A204.1 (cell line): Measurements from ENCODE around the gene HAUS1.
A peak's percentile ranks its signal among the peaks of the same experiment; 100 is the strongest.
"Not testable (repeated sequence)": the region's sequence is repeated elsewhere in the genome, so short reads cannot be mapped to it uniquely, and the experiment has no call there.

Experiments
- FAIRE-seq: peaks from 2 replicates; lab custom pipeline; 2012; peaks lifted over from hg19 to GRCh38; lab: Jason Lieb, UNC

Gene HAUS1, protein sequence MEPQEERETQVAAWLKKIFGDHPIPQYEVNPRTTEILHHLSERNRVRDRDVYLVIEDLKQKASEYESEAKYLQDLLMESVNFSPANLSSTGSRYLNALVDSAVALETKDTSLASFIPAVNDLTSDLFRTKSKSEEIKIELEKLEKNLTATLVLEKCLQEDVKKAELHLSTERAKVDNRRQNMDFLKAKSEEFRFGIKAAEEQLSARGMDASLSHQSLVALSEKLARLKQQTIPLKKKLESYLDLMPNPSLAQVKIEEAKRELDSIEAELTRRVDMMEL

DNA sequence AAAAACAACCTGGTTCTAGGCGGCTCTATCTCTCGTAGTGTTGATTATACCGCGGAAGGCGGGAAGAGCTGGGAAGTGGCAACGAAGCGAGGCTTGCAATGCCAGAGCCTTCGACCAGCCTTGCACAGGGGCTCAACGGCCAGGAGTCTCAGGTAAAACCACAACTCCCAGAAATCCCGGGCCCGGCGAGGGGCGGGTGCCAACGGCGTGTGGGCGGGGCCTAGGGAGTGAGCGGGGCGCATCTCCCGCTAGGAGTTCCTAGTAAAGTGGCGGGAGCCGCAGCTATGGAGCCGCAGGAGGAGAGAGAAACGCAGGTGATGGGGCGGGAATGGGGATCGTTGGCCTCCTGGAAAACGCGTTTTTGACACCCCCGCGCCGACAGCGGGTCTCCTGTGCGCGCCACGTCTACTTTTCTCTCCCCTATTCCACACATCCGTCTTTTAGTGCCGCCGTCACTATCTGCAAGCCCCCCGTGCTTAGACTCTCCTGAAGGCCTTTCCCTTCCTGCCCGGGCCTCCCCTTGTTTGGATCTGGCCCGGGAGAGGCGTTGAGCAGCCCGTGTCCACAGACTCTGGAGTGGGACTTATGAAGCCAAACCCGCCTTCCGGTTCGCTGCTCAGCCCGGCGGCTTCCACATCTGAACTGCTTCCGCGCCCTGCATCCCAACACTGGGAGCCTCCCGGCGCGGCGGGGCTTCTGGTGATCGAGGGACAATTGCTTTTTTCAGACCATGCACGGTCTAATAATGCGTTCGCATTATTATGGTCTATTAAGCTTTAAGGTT is at the start of gene HAUS1:
TSS of gene HAUS1 (plus strand) at position 258 of the 784 bp plus-strand sequence. CDS start at position 285, 27 bp downstream.
- peak; percentile 59 for FAIRE-seq

DNA sequence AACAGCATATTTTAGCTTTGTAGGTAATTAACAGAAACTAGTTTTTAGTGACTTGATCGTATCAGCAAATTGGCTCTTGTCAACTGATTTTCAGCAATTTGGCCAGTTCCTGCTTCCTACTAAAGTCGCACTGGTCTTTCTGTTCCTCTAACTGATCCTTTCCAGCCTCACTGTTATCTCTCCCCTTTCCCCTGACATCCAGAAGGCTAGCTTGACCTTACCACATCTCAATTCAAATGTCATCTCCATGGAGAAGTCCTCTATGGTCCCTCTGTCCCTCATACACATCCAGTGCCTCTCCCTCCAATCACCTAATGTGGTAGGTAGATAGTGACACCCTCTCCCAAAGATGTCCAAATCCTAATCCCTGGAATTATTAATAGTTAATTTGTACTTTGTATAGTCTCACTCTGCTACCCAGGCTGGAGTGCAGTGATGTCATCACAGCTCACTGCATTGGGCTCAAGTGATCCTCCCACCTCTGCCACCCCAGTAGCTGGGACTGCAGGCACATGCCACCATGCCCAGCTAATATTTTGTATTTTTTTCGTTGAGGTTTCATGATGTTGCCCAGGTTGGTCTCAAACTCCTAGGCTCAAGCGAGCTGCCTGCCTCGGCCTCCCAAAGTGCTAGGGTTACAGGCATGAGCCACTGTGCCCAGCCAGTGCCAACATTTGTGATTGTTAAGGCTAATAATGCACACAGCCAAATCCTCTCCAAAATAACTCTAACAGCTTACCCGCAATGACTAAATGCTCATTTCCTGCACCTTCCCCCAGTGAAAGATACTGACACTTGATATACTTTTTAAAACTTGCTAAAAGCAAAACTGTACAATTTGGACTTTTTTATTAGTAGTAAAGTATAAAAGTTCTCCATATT is 49.0 kb upstream of the HAUS1 start:
- no peak for FAIRE-seq

DNA sequence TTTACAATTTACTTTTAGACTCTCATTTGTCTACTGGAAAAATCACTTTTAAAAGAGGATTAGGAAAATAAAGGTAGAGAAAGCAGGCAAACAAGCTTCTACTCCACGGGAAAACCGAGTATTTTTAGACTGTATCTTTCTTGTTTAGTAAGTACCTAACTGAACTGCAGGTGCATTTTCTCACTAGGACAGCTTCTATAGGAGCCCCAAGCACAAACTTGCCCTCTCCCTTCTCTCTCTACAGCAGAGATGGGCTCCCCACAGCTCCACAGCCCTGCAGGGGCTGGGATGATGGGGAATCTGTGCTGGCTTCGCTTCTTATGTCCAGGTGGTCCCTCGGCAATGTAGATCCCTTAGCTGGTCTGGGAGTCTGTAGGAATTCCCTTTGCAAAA is 48.4 kb upstream of the HAUS1 start:
- FAIRE-seq, result no peak

DNA sequence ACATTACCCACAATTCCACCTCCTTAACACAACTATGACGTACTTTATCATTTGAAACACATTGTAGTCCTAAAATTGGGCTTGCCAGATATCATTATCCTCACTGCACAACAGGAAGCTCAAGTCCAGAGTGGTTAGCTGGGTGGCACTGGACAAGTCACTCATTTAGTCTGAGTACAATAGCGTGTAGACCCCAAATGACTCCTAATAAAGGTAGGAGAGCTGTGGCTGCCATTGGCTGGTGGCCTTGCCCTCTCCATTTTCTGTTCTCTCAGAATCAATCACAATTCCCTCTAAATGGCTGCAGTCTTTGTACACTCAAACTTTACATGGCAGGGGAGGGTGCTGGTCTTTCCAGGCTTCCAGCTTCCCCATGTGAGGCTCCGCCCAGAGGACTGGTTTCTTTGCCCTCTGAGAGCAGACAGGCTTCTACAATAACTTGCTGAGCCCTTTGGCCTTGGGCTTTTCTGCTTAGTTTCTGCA is 43.8 kb upstream of the HAUS1 start:
- no peak for FAIRE-seq

DNA sequence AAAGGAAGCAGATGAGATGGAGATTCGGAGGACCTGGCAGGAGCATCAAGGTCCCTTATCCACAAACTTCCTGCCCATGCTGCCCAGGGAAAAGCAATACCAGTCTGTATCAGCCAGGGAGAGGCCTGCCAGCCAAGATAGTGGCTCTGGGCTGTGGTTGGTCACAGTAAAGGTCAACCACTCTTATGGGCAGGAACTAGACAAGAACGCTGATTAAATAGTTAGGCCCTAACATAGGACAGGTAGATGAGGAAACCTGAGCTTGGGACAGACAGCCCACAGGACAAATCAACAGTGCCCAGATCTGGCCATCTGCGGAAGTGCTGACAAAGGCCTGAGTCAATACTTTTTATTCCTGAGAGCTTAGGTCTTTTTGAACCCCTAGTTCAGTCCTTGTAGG is 42.8 kb upstream of the HAUS1 start:
- no peak for FAIRE-seq

DNA sequence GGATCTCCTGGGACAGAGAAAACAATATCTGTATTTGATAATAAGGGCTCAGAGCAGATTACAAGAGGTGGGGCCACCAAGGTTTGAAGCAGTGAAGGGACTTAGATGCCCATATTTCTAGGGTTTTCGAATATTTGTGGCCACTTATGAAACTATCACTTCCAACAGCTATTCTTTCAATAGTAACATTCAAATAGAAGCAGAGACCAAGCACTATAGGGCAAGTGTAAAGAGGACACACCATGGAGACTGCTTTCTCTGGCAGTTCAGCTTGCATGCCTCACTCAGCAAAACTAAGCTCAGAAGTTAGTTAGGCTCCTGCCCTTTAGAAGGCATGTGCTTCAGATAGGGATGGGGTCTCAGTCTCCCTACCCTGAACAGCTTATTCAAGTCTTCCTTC is 42.4 kb upstream of the HAUS1 start:
- no peak for FAIRE-seq

DNA sequence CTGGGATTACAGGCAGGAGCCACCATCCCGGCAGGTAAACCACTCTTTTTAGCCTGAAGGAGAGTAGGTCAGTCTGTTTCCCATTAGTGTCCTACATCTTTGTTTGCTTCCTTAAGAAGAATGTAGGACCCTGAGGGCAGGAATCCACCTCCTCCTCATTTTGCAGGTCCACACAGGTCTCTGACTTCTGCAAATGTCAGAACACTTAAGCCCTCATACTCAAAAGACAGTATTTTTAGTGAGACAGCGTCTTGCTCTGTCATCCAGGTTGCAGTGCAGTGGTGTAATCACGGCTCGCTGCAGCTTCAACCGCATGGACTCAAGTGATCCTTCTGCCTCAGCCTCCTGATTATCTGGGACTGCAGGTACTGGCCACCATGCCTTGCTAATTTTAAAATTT is 41.4 kb upstream of the HAUS1 start:
- no peak for FAIRE-seq

DNA sequence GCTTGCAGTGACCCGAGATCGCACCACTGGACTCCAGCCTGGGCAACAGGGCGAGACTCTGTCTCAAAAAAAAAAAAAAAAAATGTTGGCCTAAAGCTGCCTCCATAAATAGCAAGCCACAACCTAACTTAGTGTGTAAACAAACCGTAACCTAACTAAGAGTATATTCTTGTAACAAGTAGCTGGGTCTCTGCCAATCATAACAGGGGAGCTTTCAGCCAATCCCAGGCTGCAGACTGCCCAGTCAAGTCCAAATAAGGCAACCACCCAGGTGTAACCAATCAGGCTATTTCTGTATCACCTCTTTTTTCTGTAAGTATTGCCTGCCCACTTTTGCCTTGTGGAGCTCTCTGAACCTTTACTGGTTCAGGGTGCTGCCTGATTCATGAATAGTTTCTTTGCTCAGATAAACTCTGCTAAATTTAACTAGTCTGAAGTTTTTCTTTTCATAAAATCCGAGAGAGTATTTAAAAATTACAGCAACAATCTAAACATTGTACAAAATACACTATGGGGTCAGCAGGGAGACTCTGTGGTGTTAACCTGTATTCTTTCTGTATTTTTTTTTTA is 36.7 kb upstream of the HAUS1 start:
- no peak for FAIRE-seq

DNA sequence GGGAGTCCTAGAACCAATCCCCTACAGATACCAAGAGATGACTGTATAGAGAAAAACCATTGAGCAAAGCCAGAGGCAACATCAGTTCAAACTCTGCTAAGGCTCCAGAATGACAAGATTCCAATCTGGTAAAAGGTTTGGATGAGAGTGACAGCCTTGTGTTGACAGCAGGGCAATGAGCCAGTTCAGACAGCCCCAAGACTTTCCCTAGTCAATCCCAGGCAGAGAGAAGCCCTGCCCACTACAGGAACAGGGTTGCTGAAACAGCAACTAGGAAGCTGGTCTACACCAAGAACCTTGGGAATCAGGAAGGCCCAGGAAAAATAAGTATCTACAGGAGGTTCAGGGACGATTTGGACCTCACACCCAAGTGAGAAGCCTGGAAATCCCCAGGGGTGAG is 35.4 kb upstream of the HAUS1 start:
- no peak for FAIRE-seq

DNA sequence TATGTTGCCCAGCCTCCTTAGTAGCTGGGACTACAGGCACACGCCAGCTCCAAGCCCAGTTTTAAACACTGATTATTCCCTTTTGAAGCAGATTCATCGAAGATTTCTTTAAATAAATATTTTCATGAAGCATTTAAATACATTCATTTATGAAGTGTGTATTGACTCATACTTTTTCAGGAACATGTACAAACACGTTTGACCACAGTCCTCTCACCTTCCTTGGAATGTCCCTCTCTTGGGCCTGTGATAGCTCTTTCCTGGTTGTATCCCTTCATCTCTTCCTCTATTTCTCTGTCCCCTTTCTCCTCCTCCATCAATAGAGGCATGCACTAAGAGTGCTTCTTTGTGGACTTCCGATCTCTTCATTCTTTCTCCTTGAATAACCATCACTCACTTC is 34.7 kb upstream of the HAUS1 start:
- no peak for FAIRE-seq

DNA sequence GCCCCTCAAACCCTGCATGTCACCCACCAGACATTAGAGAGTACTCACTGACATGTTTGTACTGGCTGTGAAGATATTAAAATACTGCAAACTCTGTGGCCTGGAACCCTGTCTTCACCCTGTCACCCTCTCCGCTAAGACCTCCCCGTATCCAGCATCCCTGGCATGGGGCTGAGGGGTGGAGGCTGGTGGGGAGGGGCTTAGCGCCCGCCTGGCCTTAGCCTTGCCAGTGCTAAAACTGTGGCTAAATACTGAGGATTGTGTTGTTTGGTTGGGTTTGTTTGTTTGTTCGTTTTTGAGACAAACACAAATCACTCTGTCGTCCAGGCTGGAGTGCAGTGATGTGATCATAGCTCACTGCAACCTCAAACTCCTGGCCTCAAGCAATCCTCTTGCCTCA is 34.0 kb upstream of the HAUS1 start:
- no peak for FAIRE-seq

DNA sequence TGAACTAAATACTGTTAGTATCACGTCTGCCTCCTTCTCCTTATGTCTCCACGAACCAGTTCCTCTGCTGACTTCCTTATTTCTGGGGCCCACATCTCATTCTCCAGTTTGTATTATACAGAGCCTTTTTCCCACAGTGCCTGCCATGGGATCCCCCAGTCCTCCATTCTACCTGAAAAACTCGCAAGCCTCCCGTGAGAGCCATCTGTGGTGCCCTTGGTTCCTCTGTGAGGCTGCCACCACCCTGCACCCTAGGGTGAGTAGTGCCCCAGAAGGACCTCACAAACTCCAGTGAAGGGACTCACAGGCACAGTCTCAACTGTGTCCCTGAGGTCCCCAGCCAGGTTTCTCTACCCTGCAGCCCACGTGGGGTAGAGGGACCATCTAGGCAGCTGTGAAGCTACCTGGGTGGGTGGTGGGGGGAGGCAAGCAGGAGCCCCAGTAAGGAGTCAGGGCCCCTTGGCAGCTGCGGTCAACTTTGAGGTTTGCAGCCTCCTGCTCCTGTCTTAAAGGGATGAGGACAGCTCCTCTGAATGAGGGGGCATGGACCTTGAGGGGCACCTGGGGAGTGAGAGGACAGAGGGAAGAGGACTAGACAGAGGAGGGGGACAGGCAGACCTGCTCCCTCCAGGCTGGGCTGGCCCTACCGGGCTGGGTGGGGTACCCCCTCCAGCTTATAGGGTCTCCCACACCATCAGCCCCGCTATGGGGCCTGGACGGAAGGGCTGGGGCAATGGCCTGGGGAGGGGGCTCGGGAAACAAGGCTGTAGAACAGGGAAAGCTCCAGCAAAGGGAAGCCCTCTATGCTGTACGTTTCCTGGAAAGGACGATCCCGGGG is 33.2 kb upstream of the HAUS1 start:
- no peak for FAIRE-seq

DNA sequence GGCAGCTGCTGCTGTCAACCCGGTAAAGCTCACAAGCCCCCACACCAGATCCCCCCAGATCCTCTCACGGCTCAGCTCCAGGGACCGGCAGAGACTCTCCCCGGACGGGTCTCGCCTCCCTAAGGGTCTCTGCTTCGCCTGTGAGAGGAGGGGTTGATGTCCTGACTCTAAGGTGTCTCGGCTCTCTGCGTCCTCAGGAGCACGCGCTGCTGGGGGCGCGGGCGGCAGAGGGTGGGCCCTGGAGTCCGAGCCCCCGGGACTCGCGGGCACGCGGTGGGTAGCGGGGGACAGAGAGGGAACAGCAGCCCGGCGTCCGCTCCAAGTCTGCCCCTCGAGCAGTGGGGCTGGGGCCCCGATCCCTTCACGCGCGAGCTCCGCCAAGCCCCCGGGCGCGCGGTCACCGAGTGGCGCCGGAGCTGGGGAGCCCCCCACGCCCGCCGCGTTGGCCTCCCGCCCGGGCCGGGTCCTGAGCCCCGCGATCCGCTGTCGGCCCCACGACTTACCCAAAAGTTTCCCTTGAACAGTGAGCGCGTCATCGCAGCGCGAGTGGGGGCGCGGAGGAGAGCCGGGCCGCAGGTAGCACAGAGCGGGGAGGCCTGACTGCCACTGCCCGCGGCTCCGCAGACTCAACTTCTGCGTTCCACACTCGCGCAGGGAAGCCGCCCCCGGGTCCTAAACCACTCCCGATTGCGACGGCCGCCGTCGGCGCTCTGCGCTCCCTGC is 32.4 kb upstream of the HAUS1 start, which contains the start of gene PSTPIP2:
TSS of gene PSTPIP2 (minus strand) at position 608 of the 723 bp plus-strand sequence. CDS start at position 536, 72 bp downstream.
- FAIRE-seq, result no peak

DNA sequence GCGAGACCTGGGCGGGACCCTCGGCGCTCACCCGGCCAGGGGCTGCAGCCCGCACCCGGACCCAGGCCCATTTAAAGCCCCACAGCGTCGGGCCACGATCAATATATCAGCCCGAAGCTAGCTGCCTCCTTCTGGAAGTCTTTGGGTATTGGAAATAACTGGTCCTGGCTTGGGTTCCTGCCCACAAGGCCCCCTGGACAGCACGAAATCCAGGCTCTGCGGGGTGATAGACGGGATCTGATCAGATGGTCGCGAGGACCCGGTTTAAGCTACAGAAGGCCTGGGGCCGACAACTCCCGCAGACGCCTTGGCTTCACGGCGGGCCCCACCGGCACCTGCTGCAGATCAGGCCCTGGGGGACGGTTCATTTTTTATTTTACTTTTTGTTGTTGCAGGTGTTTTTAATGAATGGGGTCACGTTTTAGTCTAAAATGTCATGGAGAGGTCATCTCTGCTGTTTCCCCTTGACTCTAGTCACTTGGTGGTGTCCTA is 31.8 kb upstream of the HAUS1 start:
- FAIRE-seq, result no peak

DNA sequence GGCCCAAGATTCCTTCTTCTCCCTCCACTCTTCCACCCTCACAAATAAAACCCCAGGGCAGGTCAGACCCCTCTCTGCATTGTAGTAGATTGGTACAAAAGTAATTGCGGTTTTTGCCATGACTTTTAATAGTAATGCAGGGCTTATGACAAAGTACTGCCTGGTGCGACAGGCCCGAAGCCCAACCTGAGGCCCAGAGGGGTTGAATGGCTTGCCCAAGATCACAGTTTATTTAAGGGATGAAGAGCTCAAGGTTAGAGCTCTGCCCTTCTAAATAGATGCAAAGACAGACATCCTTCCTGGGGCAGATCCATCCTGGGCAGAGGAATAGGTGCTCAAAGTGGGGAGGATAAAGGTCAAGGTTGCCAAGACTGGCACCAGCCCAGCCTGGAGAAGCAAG is 31.2 kb upstream of the HAUS1 start:
- no peak for FAIRE-seq

DNA sequence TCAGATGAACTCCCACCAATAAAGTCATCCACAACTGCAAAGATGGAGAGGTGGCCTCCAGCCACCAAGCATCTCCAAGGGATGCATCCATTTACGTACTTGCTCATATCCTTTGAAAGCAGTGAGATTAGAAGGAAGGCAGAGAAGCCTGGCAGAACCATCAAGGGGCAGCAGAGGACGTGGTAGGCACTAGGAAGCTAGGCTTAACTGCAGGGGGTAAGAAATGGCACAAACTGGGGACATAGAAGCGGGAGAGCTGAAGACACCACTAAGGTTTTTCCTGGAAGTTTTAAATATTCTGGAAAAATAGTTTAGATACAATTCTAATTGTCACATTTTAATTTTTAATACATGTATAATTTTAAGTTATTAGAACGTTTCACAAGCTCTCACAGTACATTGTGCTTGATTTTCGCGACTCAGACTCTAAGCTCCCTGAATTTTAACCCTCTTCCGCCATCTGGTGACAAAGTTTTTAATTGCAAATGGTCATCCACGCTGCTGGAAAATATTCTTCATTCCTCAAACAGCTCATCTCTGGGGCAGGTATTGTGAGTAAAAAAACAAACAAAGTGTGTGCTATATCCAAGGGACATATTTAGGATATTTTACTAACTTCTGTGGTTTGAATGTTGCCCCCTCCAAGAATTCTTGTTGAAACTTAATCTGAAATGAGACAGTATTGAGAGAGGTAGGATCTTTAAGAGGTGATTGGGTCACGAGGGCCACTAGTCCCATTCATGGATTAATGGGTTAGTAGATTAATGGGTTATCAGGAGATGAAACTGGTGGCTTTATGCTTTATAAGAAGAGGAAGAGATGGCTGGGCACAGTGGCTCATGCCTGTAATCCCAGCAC is 30.5 kb upstream of the HAUS1 start:
- FAIRE-seq, result peak; percentile 96

DNA sequence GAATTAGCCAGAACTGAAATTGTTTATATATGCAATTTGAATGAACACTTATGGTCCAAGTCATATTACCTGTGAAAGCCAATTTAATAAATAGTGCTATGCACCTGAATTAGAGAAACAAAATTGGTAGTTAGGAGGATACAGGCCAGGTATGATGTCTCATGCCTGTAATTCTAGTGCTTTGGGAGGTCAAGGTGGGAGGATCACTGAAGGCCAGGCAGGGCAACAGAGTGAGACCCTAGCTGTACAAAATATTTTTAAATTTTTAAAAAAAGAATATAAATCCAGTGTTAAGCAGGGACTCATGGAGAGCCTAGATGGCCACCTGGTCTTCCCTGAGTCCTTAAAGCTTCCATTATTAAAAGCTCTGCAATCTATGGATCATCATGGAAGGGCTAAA is 24.8 kb upstream of the HAUS1 start:
- FAIRE-seq, result no peak

DNA sequence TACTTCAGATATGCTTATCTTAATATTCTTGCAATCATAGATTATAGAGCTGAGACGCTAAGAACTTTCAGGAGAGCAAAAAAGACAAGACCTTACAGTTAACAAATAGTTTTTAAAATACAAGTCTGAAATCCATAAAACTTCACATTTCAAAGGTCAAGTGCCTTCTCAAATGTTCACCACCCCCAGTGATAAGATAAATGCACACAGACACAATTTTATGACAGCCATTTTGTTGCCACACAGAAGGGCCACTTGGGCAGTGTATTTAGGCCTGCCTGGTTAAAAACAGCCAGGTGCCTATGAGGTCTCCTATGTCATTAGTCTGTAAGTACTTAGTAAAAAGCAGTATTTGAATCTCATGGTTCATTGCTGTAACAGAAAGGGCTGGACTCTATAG is 24.0 kb upstream of the HAUS1 start:
- FAIRE-seq, result no peak

DNA sequence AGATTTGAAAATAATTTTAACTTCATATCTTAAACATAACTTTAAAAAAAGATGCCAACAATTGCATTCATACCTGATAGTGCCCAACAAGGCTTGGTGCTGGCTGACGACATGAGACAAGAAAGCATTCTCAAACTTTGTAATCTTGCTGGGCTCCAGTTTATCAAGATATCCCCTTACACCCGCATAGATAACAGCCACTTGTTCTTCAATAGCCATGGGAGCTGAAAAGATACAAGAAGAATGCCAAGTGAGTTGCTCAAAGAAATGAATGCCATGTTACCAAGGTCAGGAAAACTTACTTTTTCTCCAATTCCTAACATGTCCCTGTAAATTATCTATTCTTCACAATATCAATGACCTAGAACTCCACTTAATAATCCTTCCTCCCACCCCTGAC is 19.8 kb upstream of the HAUS1 start:
- FAIRE-seq, result no peak

DNA sequence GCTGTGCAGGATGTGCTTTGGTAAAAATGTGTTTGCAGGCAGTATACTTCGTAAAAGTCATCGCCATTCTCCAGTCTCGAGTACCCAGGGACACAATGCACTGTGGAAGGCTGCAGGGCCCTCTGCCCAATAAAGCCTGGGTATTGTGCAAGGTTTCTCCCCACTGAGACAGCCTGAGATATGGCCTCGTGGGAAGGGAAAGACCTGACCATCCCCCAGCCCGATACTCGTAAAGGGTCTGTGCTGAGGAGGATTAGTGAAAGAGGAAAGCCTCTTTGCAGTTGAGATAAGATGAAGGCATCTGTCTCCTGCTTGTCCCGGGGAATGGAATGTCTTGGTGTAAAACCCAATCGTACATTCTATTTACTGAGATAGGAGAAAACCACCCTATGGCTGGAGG is 15.7 kb upstream of the HAUS1 start:
- FAIRE-seq, result not testable (repeated sequence)
